GM19324 (cell line): Measurements from ENCODE around the gene PCIF1.
"Not testable (repeated sequence)": the region's sequence is repeated elsewhere in the genome, so short reads cannot be mapped to it uniquely, and the experiment has no call there.

ENCODE experiments used
- ATAC-seq: cut with Tn5 transposase; IDR thresholded peaks from one replicate; pipeline ENCODE4 v1.9.1; 2021; ENCODE audit warnings: mild to moderate bottlenecking, moderate library complexity; ENCODE audit not compliant: unreplicated experiment, low FRiP score

The PCIF1 gene

GRCh38 chr20:45946149-45946970 lies 11.9 kb downstream of the PCIF1 start:
- no peak for ATAC-seq

DNA sequence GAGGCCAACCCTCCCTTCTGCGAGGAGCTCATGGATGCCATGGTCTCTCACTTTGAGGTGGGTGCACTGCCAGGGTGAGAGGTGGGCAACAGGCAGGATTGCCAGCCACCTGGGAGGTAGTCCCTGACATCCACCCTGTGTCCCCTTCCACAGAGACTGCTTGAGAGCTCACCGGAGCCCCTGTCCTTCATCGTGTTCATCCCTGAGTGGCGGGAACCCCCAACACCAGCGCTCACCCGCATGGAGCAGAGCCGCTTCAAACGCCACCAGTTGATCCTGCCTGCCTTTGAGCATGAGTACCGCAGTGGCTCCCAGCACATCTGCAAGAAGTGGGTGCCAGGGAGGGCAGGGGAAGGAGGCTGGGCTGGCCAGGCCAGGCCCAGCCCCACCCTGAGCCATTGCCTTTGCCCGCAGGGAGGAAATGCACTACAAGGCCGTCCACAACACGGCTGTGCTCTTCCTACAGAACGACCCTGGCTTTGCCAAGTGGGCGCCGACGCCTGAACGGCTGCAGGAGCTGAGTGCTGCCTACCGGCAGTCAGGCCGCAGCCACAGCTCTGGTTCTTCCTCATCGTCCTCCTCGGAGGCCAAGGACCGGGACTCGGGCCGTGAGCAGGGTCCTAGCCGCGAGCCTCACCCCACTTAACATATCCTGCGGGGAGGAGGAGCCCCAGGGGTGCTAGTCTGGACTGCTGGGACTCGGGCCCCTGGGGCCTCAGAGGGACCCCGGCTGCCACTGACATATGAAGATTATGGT lies 12.8 kb downstream of the PCIF1 start:
- ATAC-seq = no peak

- ATAC-seq = no peak
These were observed 13.8 kb downstream of the PCIF1 start for GRCh38 chr20:45948261-45948733.

- ATAC-seq = no peak
These were observed 14.5 kb downstream of the PCIF1 start for GRCh38 chr20:45948742-45949541.

- no peak for ATAC-seq
These were observed 15.3 kb downstream of the PCIF1 start for GRCh38 chr20:45949542-45950329.

- no peak for ATAC-seq
These were observed 15.8 kb downstream of the PCIF1 start for GRCh38 chr20:45950330-45950646.

DNA sequence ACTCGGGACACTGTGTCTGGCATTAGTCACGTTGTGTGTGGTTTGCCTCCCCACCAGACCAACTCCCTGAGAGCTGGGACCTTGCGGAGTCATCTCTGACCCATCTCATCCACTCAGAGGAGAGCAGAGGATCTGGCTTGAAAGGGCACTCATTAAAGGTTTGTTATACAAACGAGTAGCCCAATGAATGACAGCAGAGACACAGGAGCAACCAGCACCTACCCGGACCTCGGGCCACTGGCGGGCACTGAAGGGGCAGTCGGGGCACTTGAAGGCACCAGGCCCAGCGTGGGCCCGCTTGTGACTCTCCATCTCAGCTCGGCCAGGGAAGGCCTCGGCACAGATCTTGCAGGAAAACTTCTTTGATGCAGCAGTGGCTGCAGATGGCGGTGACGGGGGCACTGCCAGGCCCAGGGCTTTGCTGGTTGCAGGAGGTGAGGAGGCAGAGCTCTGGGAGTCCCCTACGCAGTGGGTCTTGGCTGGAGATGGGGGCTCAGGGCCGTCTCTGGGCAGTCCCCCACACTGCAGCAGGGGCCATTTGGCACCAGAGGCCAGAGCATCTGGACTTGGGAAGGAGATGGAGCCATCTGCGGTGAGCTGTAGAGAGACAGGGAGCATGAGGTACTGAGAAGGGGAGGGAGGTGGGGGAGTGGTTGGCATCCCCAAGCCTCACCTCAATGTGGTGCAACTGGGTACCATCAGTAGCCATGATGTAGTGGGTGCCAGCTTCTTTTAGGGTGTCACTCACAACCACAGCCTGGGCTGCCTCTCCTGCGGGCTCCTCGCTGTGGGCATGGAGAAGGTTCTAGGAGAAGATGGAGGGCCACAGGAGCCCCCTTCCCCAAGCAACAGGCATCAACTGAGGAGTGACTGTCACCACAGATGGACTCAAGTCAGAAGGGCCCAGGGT lies 17.7 kb downstream of the PCIF1 start:
- no peak for ATAC-seq

GRCh38 chr20:45952861-45953260 lies 18.4 kb downstream of the PCIF1 start:
- no peak for ATAC-seq

DNA sequence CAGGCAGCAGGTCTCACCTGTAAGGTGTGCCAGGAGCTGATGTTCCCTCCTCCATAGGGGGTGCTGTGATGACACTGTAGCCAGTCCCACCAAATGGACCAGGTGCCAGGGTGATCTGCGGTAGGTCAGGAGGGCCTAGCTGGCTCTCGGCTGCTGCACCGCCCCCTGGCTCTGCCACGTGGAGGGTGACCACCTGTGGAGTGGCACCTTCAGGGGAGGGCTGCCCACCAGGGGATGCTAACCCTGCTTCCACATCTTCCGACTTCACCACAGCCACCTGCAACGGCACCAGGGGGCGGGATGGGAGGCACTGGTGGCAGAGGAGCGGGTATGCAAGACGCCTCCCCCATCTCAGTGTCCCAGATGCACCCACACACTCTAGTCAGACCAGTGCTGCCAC lies 19.2 kb downstream of the PCIF1 start:
- no peak for ATAC-seq

DNA sequence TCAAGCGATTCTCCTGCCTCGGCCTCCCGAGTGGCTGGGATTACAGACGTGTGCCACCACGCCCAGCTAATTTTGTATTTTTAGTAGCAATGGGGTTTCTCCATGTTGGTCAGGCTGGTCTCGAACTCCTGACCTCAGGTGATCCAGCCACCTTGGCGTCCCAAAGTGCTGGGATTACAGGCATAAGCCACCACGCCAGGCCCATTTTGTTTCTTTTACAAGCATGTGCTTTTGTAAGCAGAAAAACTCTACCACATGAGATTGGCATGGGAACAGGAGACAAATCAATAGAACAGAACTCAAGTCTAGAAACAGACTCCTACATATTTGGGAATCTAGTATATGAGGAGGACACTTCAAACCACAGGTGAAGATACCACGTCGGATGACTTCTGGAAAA lies 21.8 kb downstream of the PCIF1 start:
- ATAC-seq = not testable (repeated sequence)

DNA sequence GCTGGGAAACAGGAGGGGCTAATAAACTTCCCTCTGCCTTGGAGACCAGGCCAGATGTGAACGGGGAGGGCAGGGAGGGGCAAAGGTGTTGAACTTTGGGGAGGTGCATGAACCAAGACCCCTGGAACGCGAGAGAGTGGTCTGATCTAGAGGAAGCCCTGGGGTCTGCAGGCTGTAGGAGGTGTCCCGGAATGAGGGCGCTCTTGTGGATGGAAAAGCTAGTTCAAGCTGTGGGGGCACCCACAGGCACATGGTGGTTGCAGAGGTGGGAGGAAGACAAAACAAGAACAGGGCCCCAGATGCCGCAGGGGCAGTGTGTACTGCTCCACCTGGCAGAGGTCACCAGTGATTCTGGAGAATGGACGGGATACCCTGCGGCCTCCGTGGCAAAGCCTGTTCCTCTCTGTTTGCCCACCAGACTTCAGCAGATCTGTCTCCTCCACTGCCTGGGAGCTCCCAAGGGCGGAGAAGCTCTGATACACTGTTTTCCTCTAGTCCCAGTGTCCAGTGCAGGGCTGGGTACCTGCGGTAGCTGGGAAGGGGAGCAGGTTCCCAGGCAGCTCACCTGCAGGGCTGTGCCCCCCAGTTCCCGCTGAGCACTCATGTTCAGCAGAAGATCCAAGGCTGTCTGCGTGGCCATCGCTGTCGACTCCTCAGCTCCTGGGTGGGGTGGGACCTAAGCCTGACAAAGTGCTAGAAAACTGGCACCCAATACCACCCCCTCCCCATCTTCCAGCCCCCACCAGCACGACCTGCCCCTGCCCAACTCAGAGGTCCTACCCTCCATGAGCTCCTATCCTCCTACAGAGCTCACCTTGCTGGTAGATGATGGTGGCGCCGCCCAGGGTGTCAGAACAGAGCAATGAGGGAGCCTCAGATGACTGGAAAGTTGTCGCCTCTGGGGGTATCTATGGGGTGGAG lies 22.8 kb downstream of the PCIF1 start:
- ATAC-seq = no peak

DNA sequence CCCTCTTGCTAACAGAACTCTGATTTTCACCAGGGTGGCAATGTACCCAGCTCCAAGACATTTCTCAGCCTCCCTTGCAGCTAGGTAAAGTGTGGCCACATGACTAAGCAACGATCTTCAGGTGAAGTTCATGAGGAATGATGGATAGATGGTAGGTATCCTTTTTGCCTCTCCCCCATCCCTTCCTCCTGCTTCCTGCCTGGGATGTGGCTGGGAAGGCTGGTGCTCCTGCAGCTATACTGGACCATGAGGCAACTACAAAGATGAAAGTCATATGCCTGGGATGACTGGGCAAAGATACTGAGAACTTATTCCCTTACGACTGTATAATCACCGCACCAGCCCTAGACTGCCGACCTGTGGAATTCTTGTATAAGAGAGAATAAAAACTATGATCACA lies 24.1 kb downstream of the PCIF1 start:
- no peak for ATAC-seq

- no peak for ATAC-seq
These were observed 24.6 kb downstream of the PCIF1 start for GRCh38 chr20:45959126-45959525.

GRCh38 chr20:45959956-45960630 lies 25.6 kb downstream of the PCIF1 start:
- no peak for ATAC-seq

DNA sequence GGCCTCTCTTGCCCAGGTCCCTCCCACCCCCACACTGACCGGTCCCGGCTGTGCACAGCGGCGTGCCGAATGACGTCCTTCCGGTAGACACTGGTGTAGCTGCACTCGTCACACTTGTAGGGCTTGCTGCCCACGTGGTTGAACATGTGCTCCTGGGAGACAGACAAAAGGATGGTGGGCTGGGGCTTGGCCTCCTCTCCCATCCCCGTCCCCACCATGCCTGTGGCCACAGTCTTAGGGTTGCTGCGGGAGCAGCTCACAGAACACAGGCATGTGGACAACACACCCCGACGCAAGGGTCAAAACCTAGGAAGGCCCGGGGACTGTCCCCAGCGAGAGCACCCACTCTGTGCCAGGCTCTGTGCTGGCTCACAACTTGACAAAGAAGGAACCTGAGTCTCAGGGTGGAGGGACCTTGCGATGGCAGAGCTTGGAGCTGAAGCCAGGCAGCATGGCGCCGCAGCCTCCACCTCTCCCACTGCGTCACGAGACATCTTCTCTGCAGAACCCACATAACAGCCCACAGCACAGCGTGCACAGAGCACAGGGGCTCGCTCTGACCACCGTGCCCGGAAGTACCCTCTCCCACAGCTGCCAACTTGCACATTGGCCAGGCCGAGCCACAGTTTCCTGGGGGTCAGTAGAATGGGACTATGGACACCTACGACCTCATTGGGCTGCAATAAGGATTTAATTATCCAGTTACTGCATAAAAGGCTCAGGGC lies 27.7 kb downstream of the PCIF1 start:
- ATAC-seq = no peak

- ATAC-seq = no peak
These were observed 28.8 kb downstream of the PCIF1 start for GRCh38 chr20:45963059-45964005.
